ENCODE results near the gene CYP1A1. TPM values are rescaled to one million over a fixed set of nuclear protein-coding genes. Genes with fewer than 3 reads are reported as not detected.
A peak's percentile ranks its signal among the peaks of the same experiment; 100 is the strongest.

Gene CYP1A1
- total RNA-seq, 2 experiments from 2014 or later = 0.29 TPM; not detected in 1

DNA sequence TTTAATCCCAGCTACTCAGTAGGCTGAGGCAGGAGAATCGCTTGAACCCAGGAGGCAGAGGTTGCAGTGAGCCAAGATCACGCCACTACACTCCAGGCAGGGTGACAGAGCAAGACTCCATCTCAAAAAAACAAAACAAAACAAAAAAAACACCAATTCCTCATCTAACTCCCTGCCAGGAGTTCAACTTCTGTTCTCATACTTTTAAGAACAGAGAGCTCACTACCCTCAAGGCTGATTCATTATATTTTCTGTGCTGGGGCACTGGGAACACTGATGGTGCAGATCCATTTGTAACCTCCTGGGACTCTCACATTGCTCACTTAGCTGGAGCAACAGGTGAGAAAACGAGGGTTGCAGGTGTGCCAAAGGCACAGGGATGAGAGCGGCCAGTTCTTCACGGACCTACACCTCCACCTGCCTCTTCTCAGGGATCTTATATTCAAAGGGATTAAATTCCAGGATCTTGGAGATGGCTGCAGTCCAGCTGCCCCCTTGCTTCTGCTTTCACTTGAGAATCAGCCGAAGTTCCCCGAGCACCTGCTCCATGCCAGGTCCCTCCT, 44.2 kb upstream of the CYP1A1 start:
- intact Hi-C loops (cut with micrococcal nuclease; ENCODE audit: unreplicated experiment) = loop anchor here (1.0 to 10.0 kb wide), 3 partner anchors 73 to 395 kb away; partner anchors contain the start of gene ULK3
- no peaks in the 10 kb centered on the region for H3K9me3 ChIP-seq (ENCODE audit: low read length)
- H3K79me2 ChIP-seq (ENCODE audit: insufficient read depth, low read depth, low read length) = no peaks in the 10 kb centered on the region
- DNase-seq (ENCODE audit: low spot score) = no peak
- H4K20me1 ChIP-seq (ENCODE audit: insufficient read depth, low read length) = no peaks in the 10 kb centered on the region
- ChIA-PET POLR2A (interaction anchor here (0.7 to 1.6 kb wide), 3 partner anchors 12 to 53 kb away, joined by 3 to 4 read pairs (median 3); no protein-coding TSS in a partner anchor), CTCF (ENCODE audit: unreplicated experiment) (interaction anchor here (0.9 to 2.0 kb wide), 2 partner anchors 10 to 135 kb away, joined by 3 to 6 read pairs; no protein-coding TSS in a partner anchor)
- H3K4me3 ChIP-seq (ENCODE audit: low read depth, low read length, poor library complexity, severe bottlenecking) = no peak overlapping the region
- H3K4me1 ChIP-seq (ENCODE audit: insufficient read depth, low read length, poor library complexity, severe bottlenecking) = peaks cover 46% of the 10 kb centered on the region
- BruUV-seq (replicated peaks) = no TSS peak
- H3K36me3 ChIP-seq (ENCODE audit: insufficient read depth, low read length) = no peaks in the 10 kb centered on the region
- no peak overlapping the region for H3K4me2 ChIP-seq (ENCODE audit: low read length)
- no peak overlapping the region for H3K27ac ChIP-seq (ENCODE audit: low read depth, low read length, poor library complexity, severe bottlenecking)
- TF ChIP-seq, protein P1, sequence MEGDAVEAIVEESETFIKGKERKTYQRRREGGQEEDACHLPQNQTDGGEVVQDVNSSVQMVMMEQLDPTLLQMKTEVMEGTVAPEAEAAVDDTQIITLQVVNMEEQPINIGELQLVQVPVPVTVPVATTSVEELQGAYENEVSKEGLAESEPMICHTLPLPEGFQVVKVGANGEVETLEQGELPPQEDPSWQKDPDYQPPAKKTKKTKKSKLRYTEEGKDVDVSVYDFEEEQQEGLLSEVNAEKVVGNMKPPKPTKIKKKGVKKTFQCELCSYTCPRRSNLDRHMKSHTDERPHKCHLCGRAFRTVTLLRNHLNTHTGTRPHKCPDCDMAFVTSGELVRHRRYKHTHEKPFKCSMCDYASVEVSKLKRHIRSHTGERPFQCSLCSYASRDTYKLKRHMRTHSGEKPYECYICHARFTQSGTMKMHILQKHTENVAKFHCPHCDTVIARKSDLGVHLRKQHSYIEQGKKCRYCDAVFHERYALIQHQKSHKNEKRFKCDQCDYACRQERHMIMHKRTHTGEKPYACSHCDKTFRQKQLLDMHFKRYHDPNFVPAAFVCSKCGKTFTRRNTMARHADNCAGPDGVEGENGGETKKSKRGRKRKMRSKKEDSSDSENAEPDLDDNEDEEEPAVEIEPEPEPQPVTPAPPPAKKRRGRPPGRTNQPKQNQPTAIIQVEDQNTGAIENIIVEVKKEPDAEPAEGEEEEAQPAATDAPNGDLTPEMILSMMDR (conservative IDR thresholded peaks at IDR 0.05; ENCODE audit: low read length) = no peak
- TF ChIP-seq EZH2phosphoT487 (IDR thresholded peaks at IDR 0.05; ENCODE audit: borderline replicate concordance, low read depth, low read length) = no peak
- no peak overlapping the region for H2AFZ ChIP-seq (ENCODE audit: low read length)
- H3K9me2 ChIP-seq (ENCODE audit: insufficient read depth, low read length) = no peaks in the 10 kb centered on the region

DNA sequence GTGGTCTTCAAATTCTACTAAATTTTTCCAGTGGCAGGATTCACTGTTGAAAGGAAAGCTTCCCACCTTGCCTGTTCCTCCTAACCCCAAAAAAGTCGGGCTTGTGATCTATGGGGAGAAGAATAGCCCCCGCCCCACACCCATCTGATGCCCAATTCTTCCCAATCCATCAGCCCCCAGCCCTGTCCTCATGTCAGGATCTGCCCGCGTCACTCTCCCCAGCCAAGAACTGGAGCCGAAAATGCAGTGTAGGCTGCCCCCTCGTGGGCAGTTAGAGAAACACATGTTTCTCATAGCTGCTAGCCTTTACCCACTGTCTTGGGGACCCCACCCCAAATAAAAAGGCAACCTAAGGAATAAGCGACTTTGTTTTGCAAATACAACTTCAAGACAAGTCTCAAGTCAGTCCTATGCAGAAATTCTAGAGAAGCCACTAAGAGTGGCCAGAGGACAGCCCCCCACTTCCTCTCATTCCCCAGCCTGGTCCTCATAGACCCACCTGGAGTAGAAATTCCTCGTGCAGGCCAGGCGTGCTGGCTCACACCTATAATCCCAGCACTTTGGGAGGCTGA, 43.5 kb upstream of the CYP1A1 start:
- H3K4me2 ChIP-seq (ENCODE audit: low read length) = no peak overlapping the region
- TF ChIP-seq EZH2phosphoT487 (IDR thresholded peaks at IDR 0.05; ENCODE audit: borderline replicate concordance, low read depth, low read length) = no peak
- TF ChIP-seq, protein P1 (conservative IDR thresholded peaks at IDR 0.05; ENCODE audit: low read length) = peak; percentile 94
- H3K36me3 ChIP-seq (ENCODE audit: insufficient read depth, low read length) = no peaks in the 10 kb centered on the region
- peaks cover 40% of the 10 kb centered on the region for H3K4me1 ChIP-seq (ENCODE audit: insufficient read depth, low read length, poor library complexity, severe bottlenecking)
- no peak overlapping the region for H3K27ac ChIP-seq (ENCODE audit: low read depth, low read length, poor library complexity, severe bottlenecking)
- no peaks in the 10 kb centered on the region for H3K9me2 ChIP-seq (ENCODE audit: insufficient read depth, low read length)
- H3K9me3 ChIP-seq (ENCODE audit: low read length) = no peaks in the 10 kb centered on the region
- no peak overlapping the region for H2AFZ ChIP-seq (ENCODE audit: low read length)
- no peaks in the 10 kb centered on the region for H3K79me2 ChIP-seq (ENCODE audit: insufficient read depth, low read depth, low read length)
- ChIA-PET CTCF (ENCODE audit: unreplicated experiment) (interaction anchor here (0.9 to 2.0 kb wide), 3 partner anchors 11 to 147 kb away, joined by 3 to 6 read pairs (median 5); no protein-coding TSS in a partner anchor), POLR2A (interaction anchor here (0.7 to 1.6 kb wide), 4 partner anchors 12 to 137 kb away, joined by 3 to 4 read pairs (median 3); no protein-coding TSS in a partner anchor)
- DNase-seq (ENCODE audit: low spot score) = peak; percentile 68
- H4K20me1 ChIP-seq (ENCODE audit: insufficient read depth, low read length) = no peaks in the 10 kb centered on the region
- intact Hi-C loops (cut with micrococcal nuclease; ENCODE audit: unreplicated experiment) = loop anchor here (1.0 to 10.0 kb wide), 2 partner anchors 134 to 394 kb away; no protein-coding TSS in a partner anchor
- BruUV-seq (replicated peaks) = no TSS peak
- H3K4me3 ChIP-seq (ENCODE audit: low read depth, low read length, poor library complexity, severe bottlenecking) = no peak overlapping the region
